Osteocyte (in vitro differentiated cells): ENCODE results near the gene STAC3. TPM values are rescaled to one million over a fixed set of nuclear protein-coding genes. Genes with fewer than 3 reads are reported as not detected.
A peak's percentile ranks its signal among the peaks of the same experiment; 100 is the strongest.

ENCODE experiments used
- DNase-seq: peaks from one replicate; pipeline ENCODE4 v3.0.0; 2021; ENCODE audit warnings: mixed read lengths; ENCODE audit not compliant: unreplicated experiment; ENCODE audit errors: extremely low spot score
- H3K27ac Mint-ChIP-seq: one replicate; pipeline ENCODE4 v1.8.0; 2021; ENCODE audit warnings: mild to moderate bottlenecking, mixed read lengths; ENCODE audit not compliant: unreplicated experiment
- H3K27me3 Mint-ChIP-seq: one replicate; pipeline ENCODE4 v1.8.0; 2021; ENCODE audit warnings: mixed read lengths; ENCODE audit not compliant: unreplicated experiment
- H3K36me3 Mint-ChIP-seq: one replicate; pipeline ENCODE4 v1.8.0; 2021; ENCODE audit warnings: mixed read lengths; ENCODE audit not compliant: unreplicated experiment
- H3K4me1 Mint-ChIP-seq: one replicate; pipeline ENCODE4 v1.8.0; 2021; ENCODE audit warnings: mixed read lengths; ENCODE audit not compliant: unreplicated experiment
- H3K4me3 Mint-ChIP-seq: one replicate; pipeline ENCODE4 v1.8.0; 2021; ENCODE audit warnings: mild to moderate bottlenecking, moderate library complexity, mixed read lengths; ENCODE audit not compliant: unreplicated experiment
- H3K9me3 Mint-ChIP-seq: one replicate; pipeline ENCODE4 v1.8.0; 2021; ENCODE audit warnings: mixed read lengths; ENCODE audit not compliant: unreplicated experiment
- CTCF ChIP-seq: fragments of 200-600 bp; sonication (generic); IDR thresholded peaks from 2 replicates; pipeline ENCODE4 v1.5.0; 2021; ENCODE audit warnings: antibody characterized with exemption, mild to moderate bottlenecking, moderate library complexity
- total RNA-seq: library from RNA; stranded (reverse); gene quantifications from 2 replicates; pipeline ENCODE4 v1.2.1, GENCODE V29; 2021

Gene STAC3
- total RNA-seq, 1 donor from 2014 or later: 2.4 TPM

GRCh38 chr12:57270966-57271470 lies 20.0 kb upstream of the STAC3 start:
- H3K27ac Mint-ChIP-seq: no peak overlapping the region
- H3K36me3 Mint-ChIP-seq: peaks cover 52% of the 10 kb centered on the region
- no peak overlapping the region for H3K4me3 Mint-ChIP-seq
- DNase-seq: no peak
- H3K27me3 Mint-ChIP-seq: no peaks in the 10 kb centered on the region
- peaks cover 14% of the 10 kb centered on the region for H3K4me1 Mint-ChIP-seq
- TF ChIP-seq CTCF: no peak
- H3K9me3 Mint-ChIP-seq: no peaks in the 10 kb centered on the region

- no peaks in the 10 kb centered on the region for H3K9me3 Mint-ChIP-seq
- peaks cover 46% of the 10 kb centered on the region for H3K36me3 Mint-ChIP-seq
- no peak overlapping the region for H3K4me3 Mint-ChIP-seq
- H3K27ac Mint-ChIP-seq: peak overlapping the region; percentile 5
- no peaks in the 10 kb centered on the region for H3K27me3 Mint-ChIP-seq
- no peak for TF ChIP-seq CTCF
- no peak for DNase-seq
- peaks cover 13% of the 10 kb centered on the region for H3K4me1 Mint-ChIP-seq
These were observed 17.3 kb upstream of the STAC3 start for GRCh38 chr12:57268264-57268663.

GRCh38 chr12:57266681-57267080 lies 15.7 kb upstream of the STAC3 start:
- Mint-ChIP-seq H3K4me3 (no peak overlapping the region), H3K9me3 (no peaks in the 10 kb centered on the region), H3K27me3 (no peaks in the 10 kb centered on the region), H3K27ac (no peak overlapping the region), H3K4me1 (peaks cover 2% of the 10 kb centered on the region), H3K36me3 (peaks cover 40% of the 10 kb centered on the region)
- no peak for DNase-seq
- no peak for TF ChIP-seq CTCF

- Mint-ChIP-seq H3K36me3 (peaks cover 30% of the 10 kb centered on the region), H3K4me1 (peaks cover 2% of the 10 kb centered on the region), H3K9me3 (no peaks in the 10 kb centered on the region), H3K4me3 (no peak overlapping the region), H3K27me3 (no peaks in the 10 kb centered on the region), H3K27ac (no peak overlapping the region)
- no peak for TF ChIP-seq CTCF
- DNase-seq: no peak
These were observed 12.1 kb upstream of the STAC3 start for GRCh38 chr12:57263096-57263495.

GRCh38 chr12:57262126-57262822 lies 11.3 kb upstream of the STAC3 start:
- H3K27ac Mint-ChIP-seq: no peak overlapping the region
- TF ChIP-seq CTCF: no peak
- DNase-seq: no peak
- peaks cover 30% of the 10 kb centered on the region for H3K36me3 Mint-ChIP-seq
- H3K4me1 Mint-ChIP-seq: peaks cover 2% of the 10 kb centered on the region
- no peaks in the 10 kb centered on the region for H3K9me3 Mint-ChIP-seq
- H3K4me3 Mint-ChIP-seq: no peak overlapping the region
- no peaks in the 10 kb centered on the region for H3K27me3 Mint-ChIP-seq
